ENCODE results near the gene FRMPD4.

FRMPD4 gene

GRCh38 chrX:12554206-12554605 is 415.9 kb downstream of the FRMPD4 start:
- DNase-seq = no peak

- no peak for DNase-seq
These were observed 424.8 kb downstream of the FRMPD4 start for GRCh38 chrX:12563121-12563520.

DNA sequence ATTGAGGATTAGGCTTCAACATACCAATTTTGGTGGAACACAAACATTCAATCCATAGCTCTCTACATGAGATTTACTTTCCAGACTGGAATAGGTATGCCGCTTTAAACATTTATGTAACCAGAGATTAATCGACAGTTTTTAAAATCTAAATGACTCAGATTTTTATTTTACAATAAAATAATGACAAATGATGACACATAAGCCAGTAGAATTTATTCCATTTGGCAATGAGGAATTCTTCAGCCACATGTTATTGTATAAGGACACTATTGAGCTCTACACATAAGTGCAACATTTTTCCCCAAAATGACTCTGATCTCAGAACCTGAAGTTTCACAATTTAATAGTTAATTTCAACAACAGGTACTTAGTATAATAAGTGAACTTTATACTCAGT is 425.9 kb downstream of the FRMPD4 start:
- DNase-seq = no peak

- no peak for DNase-seq
These were observed 429.6 kb downstream of the FRMPD4 start for GRCh38 chrX:12567857-12568256.

DNA sequence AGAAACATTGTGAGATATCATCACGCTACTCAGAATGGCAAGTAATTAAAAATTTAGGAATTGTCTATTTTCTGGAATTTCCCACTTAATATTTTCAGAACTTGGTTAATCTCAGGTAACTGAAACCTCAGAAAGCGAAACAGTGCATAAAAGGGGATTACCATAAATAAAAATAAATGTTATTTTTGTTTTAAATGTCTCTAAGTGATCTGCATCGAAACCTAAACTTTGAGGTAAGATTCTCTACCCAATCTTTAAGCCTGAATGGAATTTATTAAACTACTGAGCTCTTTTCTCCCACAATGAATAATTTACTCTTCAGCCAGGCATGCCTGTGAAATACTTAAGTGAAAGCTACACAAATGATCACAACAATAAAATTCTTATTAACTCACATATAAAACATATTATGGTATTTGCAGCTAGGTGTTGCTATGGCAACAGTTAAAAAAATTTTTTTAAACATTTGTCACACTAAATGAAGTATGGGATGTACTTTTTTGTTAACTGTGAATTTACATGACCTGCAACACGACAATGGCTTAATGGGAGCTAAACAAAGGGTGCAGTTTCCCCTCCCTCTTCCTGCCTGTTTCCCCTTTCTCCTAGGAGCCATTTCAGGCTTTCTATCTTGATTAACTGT is 432.7 kb downstream of the FRMPD4 start:
- no peak for DNase-seq

GRCh38 chrX:12579311-12579710 is 441.0 kb downstream of the FRMPD4 start:
- no peak for DNase-seq

DNA sequence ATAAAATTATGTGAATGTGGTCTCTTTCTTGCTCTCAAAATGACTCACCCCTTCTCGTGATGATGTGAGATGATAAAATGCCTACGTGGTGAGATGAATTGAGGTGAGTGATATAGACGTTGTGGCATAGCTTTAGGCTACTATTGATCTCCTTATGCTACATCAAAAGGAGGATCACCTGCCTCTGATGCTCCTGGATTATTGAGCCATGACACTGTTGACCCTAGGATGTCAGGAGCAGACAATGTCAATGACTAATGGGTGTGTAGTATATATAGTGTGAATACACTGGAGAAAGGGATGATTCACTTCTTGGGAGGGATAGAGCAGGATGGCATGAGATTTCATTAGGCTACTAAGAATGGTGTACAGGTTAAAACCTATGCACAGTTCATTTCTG is 442.3 kb downstream of the FRMPD4 start:
- no peak for DNase-seq

- no peak for DNase-seq
These were observed 443.3 kb downstream of the FRMPD4 start for GRCh38 chrX:12581546-12581945.

DNA sequence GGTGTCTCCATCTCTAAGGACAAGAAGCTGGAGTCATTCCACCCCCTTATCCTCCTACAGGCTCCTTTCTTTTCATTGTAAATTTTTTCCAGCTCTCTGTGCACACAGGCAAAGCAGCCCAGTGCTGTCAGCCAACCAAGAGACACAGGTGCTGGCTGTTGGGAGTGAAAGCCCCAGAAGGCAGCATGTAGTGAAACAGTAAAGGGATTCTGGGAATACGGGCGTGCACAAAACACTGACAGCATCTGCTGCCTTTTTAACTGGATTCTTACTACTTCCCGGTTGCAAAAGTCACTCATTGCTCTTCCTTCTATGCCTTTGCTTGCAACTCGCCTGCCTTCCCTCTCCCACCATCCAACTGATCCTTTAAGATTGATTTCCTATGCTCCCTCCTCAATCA is 444.4 kb downstream of the FRMPD4 start:
- no peak for DNase-seq

DNA sequence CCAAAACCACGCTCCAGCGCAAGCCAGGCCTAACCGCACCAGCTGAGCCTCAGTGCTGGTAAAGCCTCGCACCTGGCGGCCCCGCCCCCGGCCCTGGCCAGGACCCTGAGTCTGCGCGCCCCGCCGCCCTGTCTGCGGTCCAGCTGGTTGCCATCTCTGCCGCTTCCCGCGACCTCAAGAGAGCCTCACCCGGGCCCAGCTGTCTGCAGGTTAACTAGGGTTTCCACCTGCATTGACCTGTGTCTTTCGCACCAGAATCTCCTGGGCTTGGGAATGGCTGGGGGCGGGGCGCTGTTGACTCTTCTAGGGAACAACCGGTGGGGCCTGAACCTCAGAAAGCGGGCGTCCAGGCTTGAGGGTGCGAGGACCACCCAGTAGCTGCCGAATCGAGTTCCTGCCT is 445.3 kb downstream of the FRMPD4 start:
- DNase-seq = no peak

DNA sequence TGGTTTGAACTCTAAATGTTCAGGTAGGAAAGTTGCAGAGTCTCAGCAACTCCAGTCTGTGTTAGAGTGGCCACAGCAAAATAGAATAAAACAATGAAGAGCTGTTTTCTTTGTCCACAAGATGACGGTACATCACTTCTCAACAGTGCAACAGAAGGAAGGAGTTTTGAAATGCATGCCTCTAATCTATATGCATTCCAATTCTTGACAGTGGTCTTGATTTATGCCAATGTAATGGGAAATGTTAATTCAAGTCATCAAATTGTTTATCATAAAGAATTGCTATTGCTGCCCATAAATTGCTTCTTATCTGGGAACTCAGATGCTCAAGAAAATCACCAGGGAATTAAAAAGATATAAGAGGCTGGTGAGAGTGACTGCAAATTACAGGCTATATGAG is 457.4 kb downstream of the FRMPD4 start:
- DNase-seq = no peak

- no peak for DNase-seq
These were observed 471.8 kb downstream of the FRMPD4 start for GRCh38 chrX:12610079-12610478.

DNA sequence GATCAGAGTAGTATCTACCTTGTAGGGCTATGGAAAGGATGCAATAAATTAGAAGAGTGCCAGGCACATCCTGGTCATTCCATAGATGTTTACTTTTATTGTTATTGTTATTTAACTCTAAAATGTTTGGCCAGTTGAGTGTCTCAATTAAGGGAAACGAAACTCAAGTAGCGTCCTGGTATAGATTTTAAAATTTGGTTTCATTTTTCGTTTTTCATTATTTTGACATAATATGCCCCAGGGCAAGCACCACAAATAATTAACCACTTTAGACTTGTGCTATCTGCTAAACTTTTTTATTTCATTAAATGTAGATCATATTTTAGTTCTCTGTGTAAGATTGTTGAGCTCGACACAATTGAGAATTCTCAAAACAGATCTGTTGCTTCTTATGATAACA is 473.2 kb downstream of the FRMPD4 start:
- no peak for DNase-seq

DNA sequence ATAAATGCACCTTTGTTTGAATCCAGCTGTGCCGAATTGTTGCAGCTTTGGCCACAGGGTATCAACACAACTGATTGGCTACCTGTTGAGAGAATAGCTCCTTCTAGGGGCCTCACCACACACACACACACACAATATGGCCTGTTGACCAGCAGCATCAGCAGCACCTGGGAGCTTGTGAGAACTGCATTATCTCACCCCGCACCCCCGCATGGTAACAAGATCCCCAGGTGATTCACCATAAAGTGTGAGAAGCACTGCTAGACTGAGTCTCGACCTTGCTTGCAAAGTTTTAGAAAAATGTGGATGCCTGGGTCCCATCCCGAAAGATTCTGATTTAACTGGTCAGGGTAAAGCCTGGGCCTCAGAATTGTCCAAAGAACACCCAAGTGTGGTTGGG is 476.0 kb downstream of the FRMPD4 start:
- no peak for DNase-seq

GRCh38 chrX:12615061-12615460 is 476.8 kb downstream of the FRMPD4 start:
- no peak for DNase-seq

- no peak for DNase-seq
These were observed 479.0 kb downstream of the FRMPD4 start for GRCh38 chrX:12617241-12617640.

DNA sequence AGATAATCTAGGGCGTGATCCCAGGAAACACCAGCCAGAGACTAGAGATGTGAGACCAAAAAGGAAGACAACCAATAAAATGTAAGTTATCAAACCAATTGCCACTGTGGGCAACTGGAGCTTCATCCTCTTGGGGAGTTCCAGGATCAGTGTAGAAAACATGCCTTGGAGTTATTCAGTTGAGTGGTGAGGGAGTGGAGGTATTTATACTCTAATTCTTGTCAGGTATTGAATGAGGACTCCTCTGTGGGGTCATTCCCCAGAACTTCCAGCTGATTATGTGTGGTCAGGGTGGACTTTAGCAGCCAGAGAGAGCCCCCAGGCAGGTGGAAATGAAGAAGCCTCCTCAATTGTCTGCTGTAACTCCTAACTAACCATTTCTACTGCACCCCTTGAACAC is 509.0 kb downstream of the FRMPD4 start:
- no peak for DNase-seq

GRCh38 chrX:12648995-12649394 is 510.7 kb downstream of the FRMPD4 start:
- DNase-seq = no peak

DNA sequence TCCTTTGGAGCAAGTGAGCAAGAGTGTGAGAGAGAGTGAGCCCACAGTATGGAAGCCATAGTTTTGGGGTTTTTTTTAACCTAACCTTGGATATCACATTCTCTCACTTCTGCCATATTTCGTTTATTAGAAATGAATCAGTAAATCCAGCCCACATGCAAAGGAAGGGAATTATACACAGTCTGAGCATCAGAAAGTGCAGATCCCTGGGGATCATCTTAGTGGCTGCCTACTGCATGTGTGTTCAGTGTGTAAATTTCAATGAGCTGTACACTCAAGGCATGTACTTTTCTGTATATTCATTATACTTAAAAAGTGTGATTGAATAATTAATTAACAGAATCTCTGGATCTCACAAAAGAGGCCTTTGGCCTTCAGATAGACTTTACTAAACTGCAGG is 519.2 kb downstream of the FRMPD4 start:
- no peak for DNase-seq

- DNase-seq = no peak
These were observed 519.6 kb downstream of the FRMPD4 start for GRCh38 chrX:12657881-12658280.

DNA sequence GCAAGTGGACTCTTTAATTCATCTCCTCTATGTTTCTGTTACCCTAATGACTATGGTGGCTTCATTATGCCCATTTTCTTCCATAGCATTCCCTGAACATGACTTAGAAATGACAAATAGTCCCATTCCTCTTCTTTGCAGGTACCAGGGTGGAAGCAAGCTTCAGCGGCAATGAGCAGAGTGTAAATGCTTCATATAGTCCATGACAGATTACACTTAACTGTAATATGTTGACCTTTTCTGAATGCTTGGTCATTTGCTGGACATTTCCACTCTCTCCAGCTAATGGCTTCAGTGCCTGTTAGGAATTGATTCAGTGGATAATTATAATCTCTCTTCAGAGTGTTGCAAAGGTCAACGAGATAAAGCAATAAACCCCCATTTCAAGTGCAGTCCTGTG is 523.2 kb downstream of the FRMPD4 start:
- no peak for DNase-seq

- DNase-seq = no peak
These were observed 534.3 kb downstream of the FRMPD4 start for GRCh38 chrX:12672367-12673106.

DNA sequence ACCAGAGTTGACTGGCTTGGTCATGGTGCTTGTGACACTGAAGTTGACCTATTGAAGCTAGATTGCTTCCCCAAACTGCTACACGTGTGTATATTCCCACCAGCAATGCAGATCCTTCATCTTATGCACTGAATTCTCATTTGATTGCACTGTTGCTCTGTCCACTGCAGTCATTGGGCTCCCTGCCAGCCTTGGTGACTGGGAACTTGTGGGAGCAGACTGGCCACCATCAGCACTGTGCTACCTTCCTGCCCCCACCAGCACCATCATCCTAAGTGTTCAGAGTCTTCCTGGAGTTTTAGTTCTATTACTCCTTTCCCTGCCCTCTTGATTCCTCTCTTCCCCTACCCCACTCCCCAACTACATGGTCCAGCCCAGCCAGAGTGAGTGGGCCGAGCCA is 535.2 kb downstream of the FRMPD4 start:
- no peak for DNase-seq

- DNase-seq = no peak
These were observed 541.2 kb downstream of the FRMPD4 start for GRCh38 chrX:12679522-12679921.

DNA sequence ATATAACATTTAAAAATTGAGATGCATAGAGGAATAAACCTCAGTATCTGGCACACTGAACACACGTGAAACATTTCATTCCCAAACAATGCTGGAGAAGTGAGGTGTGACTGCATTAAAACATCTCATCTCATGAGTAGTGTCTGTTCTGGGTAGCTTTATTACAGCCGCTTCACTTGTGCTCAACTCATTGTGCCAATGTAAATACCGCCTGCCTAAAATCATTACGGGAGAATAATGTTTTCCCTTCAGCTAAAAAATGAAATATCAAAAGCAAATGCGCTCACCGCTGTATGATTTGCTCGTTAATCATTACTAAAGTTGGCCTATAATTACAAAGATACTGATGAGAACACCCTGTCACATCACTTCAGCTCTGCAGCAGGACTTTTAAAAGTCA is 542.8 kb downstream of the FRMPD4 start:
- no peak for DNase-seq
